HepG2 (cell line): ENCODE data around the gene CAPN12. TPM values are rescaled to one million over a fixed set of nuclear protein-coding genes. Genes with fewer than 3 reads are reported as not detected.

ENCODE experiments used
- AHR ChIP-seq: IDR thresholded peaks from 2 replicates; pipeline ENCODE4 v1.6.1; 2018; ENCODE audit warnings: missing genetic modification reagents, missing compliant biosample characterization
- AKAP8 ChIP-seq: sonication (generic); formaldehyde crosslinking; IDR thresholded peaks from 2 replicates; pipeline ENCODE4 v1.5.1; 2020; ENCODE audit warnings: mild to moderate bottlenecking, missing genetic modification reagents
- BORCS8-MEF2B ChIP-seq: sonication (generic); formaldehyde crosslinking; IDR thresholded peaks from 2 replicates; pipeline ENCODE4 v1.8.0; 2022; ENCODE audit warnings: mild to moderate bottlenecking, missing genetic modification reagents
- BRD4 ChIP-seq: sonication (generic); formaldehyde crosslinking; IDR thresholded peaks from 2 replicates; pipeline ENCODE4 v1.4.0; 2020; ENCODE audit warnings: missing genetic modification reagents
- FOXP1 ChIP-seq, 2 experiments: fragments of 450-650 bp in 1 of 2; IDR thresholded peaks; 2 replicates each; pipeline ENCODE4 v1.6.1; 2017 to 2018; ENCODE audit warnings: antibody characterized with exemption in 1 of 2
- HOXA5 ChIP-seq: sonication (generic); formaldehyde crosslinking; IDR thresholded peaks from 2 replicates; pipeline ENCODE4 v1.4.0; 2020; ENCODE audit warnings: missing genetic modification reagents
- IRF2 ChIP-seq: IDR thresholded peaks from 2 replicates; pipeline ENCODE4 v1.6.1; 2018; ENCODE audit warnings: missing genetic modification reagents, missing compliant biosample characterization
- KDM5A ChIP-seq: fragments of 200-600 bp; sonication (generic); IDR thresholded peaks from 2 replicates; pipeline ENCODE4 v1.7.0; 2018; ENCODE audit warnings: antibody characterized with exemption, mild to moderate bottlenecking, low read length, borderline replicate concordance
- MEIS1 ChIP-seq: sonication (generic); formaldehyde crosslinking; IDR thresholded peaks from 2 replicates; pipeline ENCODE4 v1.9.0; 2021; ENCODE audit warnings: mild to moderate bottlenecking, missing genetic modification reagents, moderate library complexity, borderline replicate concordance
- NFE2L2 ChIP-seq: fragments of 150-350 bp; IDR thresholded peaks from 2 replicates; pipeline ENCODE4 v1.6.1; 2014; ENCODE audit warnings: low read length
- RBM22 ChIP-seq: fragments of 200-400 bp; formaldehyde crosslinking; optimal IDR thresholded peaks from 2 replicates; pipeline ENCODE3; 2017; ENCODE audit warnings: mild to moderate bottlenecking, low read length, moderate library complexity
- RFXAP ChIP-seq: sonication (generic); formaldehyde crosslinking; IDR thresholded peaks from 2 replicates; pipeline ENCODE4 v1.4.0; 2020; ENCODE audit warnings: missing genetic modification reagents, borderline replicate concordance
- SAP130 ChIP-seq: IDR thresholded peaks from 2 replicates; pipeline ENCODE4 v1.6.1; 2016; ENCODE audit warnings: low read depth
- TCF12 ChIP-seq, 2 experiments: fragments of 450-650 bp in 1 of 2; sonication (generic) in 1 of 2; formaldehyde crosslinking in 1 of 2; IDR thresholded peaks; 2 replicates each; pipeline versions ENCODE4 v1.6.1 to v1.8.0; 2017 to 2022; ENCODE audit warnings: antibody characterized with exemption in 1 of 2, mild to moderate bottlenecking in 1 of 2, missing genetic modification reagents in 1 of 2, moderate library complexity in 1 of 2
- ZBTB21 ChIP-seq: sonication (generic); formaldehyde crosslinking; IDR thresholded peaks from 2 replicates; pipeline ENCODE4 v1.4.0; 2020; ENCODE audit warnings: missing genetic modification reagents
- ZEB1 ChIP-seq: IDR thresholded peaks from 2 replicates; pipeline ENCODE4 v1.6.1; 2012; ENCODE audit warnings: mild to moderate bottlenecking, low read depth, inconsistent platforms; ENCODE audit not compliant: insufficient replicate concordance
- ZMAT3 ChIP-seq: sonication (generic); formaldehyde crosslinking; conservative IDR thresholded peaks from 2 replicates; pipeline ENCODE4 v1.7.0; 2021; ENCODE audit warnings: missing genetic modification reagents
- ZNF207 ChIP-seq: fragments of 450-650 bp; IDR thresholded peaks from 2 replicates; pipeline ENCODE4 v1.6.1; 2016; ENCODE audit warnings: antibody characterized with exemption, borderline replicate concordance
- ZNF333 ChIP-seq: sonication (generic); formaldehyde crosslinking; IDR thresholded peaks from 2 replicates; pipeline ENCODE4 v1.4.0; 2020; ENCODE audit warnings: mild to moderate bottlenecking, missing genetic modification reagents, borderline replicate concordance
- ZNF335 ChIP-seq: sonication (generic); formaldehyde crosslinking; IDR thresholded peaks from 2 replicates; pipeline ENCODE4 v1.4.0; 2020; ENCODE audit warnings: missing genetic modification reagents
- ZNF441 ChIP-seq: sonication (generic); formaldehyde crosslinking; IDR thresholded peaks from 2 replicates; pipeline ENCODE4 v1.7.0; 2021; ENCODE audit warnings: missing genetic modification reagents, borderline replicate concordance
- ZNF652 ChIP-seq: IDR thresholded peaks from 2 replicates; pipeline ENCODE4 v1.6.1; 2016; ENCODE audit warnings: low read depth, borderline replicate concordance
- polyA plus RNA-seq, 8 experiments: library from polyadenylated mRNA; depleted of rRNA in 3 of 8; stranded (reverse) in 7 of 8; unstranded in 1 of 8; fragments of >200 nt; fragmentation: Illumina TruSeq in 4 of 8; extraction: Trizol in 4 of 8; gene quantifications; 2 replicates each; pipeline versions ENCODE4 v1.2.1 to v1.2.3, GENCODE V29; 2011 to 2016; ENCODE audit warnings: low read depth in 4 of 8, missing spikeins in 1 of 8, mixed read lengths in 1 of 8; ENCODE audit not compliant: insufficient read depth in 1 of 8
- total RNA-seq, 5 experiments: library from RNA; depleted of rRNA; stranded (reverse); fragments of >200 nt; fragmentation: Illumina TruSeq; extraction: Trizol; gene quantifications; 2 replicates each; pipeline ENCODE4 v1.2.3, GENCODE V29; 2016; ENCODE audit warnings: low read depth in 1 of 5
- TF ChIP-seq, protein P1 (sequence below): sonication (generic); formaldehyde crosslinking; IDR thresholded peaks from 2 replicates; pipeline ENCODE4 v1.4.0; 2020; ENCODE audit warnings: missing genetic modification reagents
- TF ChIP-seq, protein P2 (sequence below): sonication (generic); formaldehyde crosslinking; IDR thresholded peaks from 2 replicates; pipeline ENCODE4 v1.5.1; 2020; ENCODE audit warnings: mild to moderate bottlenecking, missing genetic modification reagents, moderate library complexity

Gene CAPN12
- total and polyA plus RNA-seq, 2 of the 13 experiments (the other 11 are each of a cell fraction or from before 2014, with no cell fraction given), result 1.6 to 13.6 TPM

DNA sequence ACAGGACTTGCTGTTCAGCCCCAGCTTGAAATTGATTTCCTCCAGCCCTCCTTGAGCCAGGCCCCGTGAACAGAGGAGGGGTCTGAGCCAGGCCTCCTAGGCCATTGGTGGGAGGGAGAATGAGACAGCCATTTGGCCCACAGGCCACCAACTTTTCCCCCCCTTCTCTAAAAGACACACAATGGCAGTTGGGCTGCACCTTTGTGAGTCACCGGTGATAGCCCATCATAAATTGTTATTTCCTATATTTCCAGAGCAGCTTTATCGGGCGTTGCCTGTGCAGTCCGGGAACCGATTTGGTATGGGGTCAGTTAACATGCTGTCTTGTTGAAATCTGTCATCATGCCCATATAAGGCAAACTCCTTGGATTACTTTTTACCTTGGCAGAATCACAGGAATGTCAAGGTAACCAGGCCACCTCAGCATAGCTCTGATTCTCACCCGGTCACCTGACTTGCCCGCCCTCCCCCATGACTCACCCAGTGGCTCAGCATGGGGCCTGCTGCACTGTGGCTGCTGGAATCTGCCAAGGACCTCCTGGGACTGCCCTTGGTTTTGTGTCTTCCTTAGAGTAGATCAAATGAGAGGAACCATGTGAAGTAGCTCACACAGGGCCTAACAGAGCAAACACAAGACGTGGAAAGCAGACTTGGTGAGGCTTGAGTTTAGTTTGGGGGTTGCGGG is 60.7 kb downstream of the CAPN12 start (continued):
- TF ChIP-seq KDM5A, result no peak
- TF ChIP-seq, protein P1, sequence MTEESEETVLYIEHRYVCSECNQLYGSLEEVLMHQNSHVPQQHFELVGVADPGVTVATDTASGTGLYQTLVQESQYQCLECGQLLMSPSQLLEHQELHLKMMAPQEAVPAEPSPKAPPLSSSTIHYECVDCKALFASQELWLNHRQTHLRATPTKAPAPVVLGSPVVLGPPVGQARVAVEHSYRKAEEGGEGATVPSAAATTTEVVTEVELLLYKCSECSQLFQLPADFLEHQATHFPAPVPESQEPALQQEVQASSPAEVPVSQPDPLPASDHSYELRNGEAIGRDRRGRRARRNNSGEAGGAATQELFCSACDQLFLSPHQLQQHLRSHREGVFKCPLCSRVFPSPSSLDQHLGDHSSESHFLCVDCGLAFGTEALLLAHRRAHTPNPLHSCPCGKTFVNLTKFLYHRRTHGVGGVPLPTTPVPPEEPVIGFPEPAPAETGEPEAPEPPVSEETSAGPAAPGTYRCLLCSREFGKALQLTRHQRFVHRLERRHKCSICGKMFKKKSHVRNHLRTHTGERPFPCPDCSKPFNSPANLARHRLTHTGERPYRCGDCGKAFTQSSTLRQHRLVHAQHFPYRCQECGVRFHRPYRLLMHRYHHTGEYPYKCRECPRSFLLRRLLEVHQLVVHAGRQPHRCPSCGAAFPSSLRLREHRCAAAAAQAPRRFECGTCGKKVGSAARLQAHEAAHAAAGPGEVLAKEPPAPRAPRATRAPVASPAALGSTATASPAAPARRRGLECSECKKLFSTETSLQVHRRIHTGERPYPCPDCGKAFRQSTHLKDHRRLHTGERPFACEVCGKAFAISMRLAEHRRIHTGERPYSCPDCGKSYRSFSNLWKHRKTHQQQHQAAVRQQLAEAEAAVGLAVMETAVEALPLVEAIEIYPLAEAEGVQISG, result no peak
- TF ChIP-seq SAP130 (CRISPR knock-in tag), result peak; percentile 84
- TF ChIP-seq FOXP1 (IDR thresholded peaks at IDR 0.05), result no peak
- TF ChIP-seq FOXP1 (CRISPR knock-in tag; IDR thresholded peaks at IDR 0.05), result 0 out of 2 replicates have a peak, but pooled peaks have one; percentile 15
- no peak for TF ChIP-seq ZNF207
- no peak for TF ChIP-seq ZNF335 (CRISPR knock-in tag)
- peak; percentile 29; the same call in 1 of the 2 replicates for TF ChIP-seq ZNF652 (CRISPR knock-in tag)
- TF ChIP-seq ZNF333, result no peak
- TF ChIP-seq TCF12 (IDR thresholded peaks at IDR 0.05), result no peak
- no peak for TF ChIP-seq TCF12 (CRISPR knock-in tag; IDR thresholded peaks at IDR 0.05)
- peak; percentile 94 for TF ChIP-seq ZEB1
- peak; percentile 52; the same call in 1 of the 2 replicates for TF ChIP-seq MEIS1 (CRISPR knock-in tag)
- no peak for TF ChIP-seq ZNF441
- no peak for TF ChIP-seq BORCS8-MEF2B (CRISPR knock-in tag)
- TF ChIP-seq AKAP8 (CRISPR knock-in tag), result no peak
- TF ChIP-seq RBM22, result peak; percentile 11
- no peak for TF ChIP-seq IRF2
- no peak for TF ChIP-seq BRD4 (CRISPR knock-in tag)
- no peak for TF ChIP-seq ZBTB21 (CRISPR knock-in tag)
- no peak for TF ChIP-seq HOXA5 (CRISPR knock-in tag)
- no peak for TF ChIP-seq RFXAP
- TF ChIP-seq ZMAT3 (CRISPR knock-in tag), result no peak
- TF ChIP-seq AHR (CRISPR knock-in tag), result no peak
- no peak for TF ChIP-seq NFE2L2
- TF ChIP-seq, protein P2, sequence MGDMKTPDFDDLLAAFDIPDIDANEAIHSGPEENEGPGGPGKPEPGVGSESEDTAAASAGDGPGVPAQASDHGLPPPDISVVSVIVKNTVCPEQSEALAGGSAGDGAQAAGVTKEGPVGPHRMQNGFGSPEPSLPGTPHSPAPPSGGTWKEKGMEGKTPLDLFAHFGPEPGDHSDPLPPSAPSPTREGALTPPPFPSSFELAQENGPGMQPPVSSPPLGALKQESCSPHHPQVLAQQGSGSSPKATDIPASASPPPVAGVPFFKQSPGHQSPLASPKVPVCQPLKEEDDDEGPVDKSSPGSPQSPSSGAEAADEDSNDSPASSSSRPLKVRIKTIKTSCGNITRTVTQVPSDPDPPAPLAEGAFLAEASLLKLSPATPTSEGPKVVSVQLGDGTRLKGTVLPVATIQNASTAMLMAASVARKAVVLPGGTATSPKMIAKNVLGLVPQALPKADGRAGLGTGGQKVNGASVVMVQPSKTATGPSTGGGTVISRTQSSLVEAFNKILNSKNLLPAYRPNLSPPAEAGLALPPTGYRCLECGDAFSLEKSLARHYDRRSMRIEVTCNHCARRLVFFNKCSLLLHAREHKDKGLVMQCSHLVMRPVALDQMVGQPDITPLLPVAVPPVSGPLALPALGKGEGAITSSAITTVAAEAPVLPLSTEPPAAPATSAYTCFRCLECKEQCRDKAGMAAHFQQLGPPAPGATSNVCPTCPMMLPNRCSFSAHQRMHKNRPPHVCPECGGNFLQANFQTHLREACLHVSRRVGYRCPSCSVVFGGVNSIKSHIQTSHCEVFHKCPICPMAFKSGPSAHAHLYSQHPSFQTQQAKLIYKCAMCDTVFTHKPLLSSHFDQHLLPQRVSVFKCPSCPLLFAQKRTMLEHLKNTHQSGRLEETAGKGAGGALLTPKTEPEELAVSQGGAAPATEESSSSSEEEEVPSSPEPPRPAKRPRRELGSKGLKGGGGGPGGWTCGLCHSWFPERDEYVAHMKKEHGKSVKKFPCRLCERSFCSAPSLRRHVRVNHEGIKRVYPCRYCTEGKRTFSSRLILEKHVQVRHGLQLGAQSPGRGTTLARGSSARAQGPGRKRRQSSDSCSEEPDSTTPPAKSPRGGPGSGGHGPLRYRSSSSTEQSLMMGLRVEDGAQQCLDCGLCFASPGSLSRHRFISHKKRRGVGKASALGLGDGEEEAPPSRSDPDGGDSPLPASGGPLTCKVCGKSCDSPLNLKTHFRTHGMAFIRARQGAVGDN, result peak; percentile 91
